HEK293 (cell line): ENCODE measurements around the gene FARSA.

Experiments
- GLIS1 ChIP-seq: fragments of 450-650 bp; formaldehyde crosslinking; IDR thresholded peaks from 2 replicates; pipeline ENCODE4 v1.5.1; 2016; ENCODE audit warnings: missing biosample characterization, missing genetic modification characterization
- KLF7 ChIP-seq: fragments of 450-650 bp; formaldehyde crosslinking; IDR thresholded peaks from 2 replicates; pipeline ENCODE4 v1.5.1; 2016; ENCODE audit warnings: missing biosample characterization, missing genetic modification characterization, borderline replicate concordance
- REPIN1 ChIP-seq: fragments of 450-650 bp; formaldehyde crosslinking; IDR thresholded peaks from 2 replicates; pipeline ENCODE4 v1.5.1; 2017; ENCODE audit warnings: missing biosample characterization, missing genetic modification characterization, low read depth
- SCRT1 ChIP-seq: fragments of 450-650 bp; formaldehyde crosslinking; IDR thresholded peaks from 2 replicates; pipeline ENCODE4 v1.5.1; 2016; ENCODE audit warnings: missing biosample characterization, missing genetic modification characterization, borderline replicate concordance
- SETDB1 ChIP-seq: IDR thresholded peaks from one replicate; pipeline ENCODE4 v1.6.1; 2017; ENCODE audit warnings: mild to moderate bottlenecking, low read length, moderate library complexity, mixed read lengths; ENCODE audit not compliant: insufficient read length
- SP3 ChIP-seq: fragments of 450-650 bp; formaldehyde crosslinking; IDR thresholded peaks from 2 replicates; pipeline ENCODE4 v1.5.1; 2016; ENCODE audit warnings: missing biosample characterization, missing genetic modification characterization
- ZBTB11 ChIP-seq: fragments of 450-650 bp; formaldehyde crosslinking; conservative IDR thresholded peaks from 2 replicates; pipeline ENCODE4 v1.5.1; 2016; ENCODE audit warnings: low read depth, missing biosample characterization, missing genetic modification characterization
- ZBTB49 ChIP-seq: fragments of 450-650 bp; formaldehyde crosslinking; IDR thresholded peaks from 2 replicates; pipeline ENCODE4 v1.5.1; 2016; ENCODE audit warnings: missing biosample characterization, missing genetic modification characterization, low read depth
- ZFP41 ChIP-seq: fragments of 450-650 bp; formaldehyde crosslinking; IDR thresholded peaks from 2 replicates; pipeline ENCODE4 v1.5.1; 2016; ENCODE audit warnings: missing biosample characterization, missing genetic modification characterization, borderline replicate concordance
- ZNF138 ChIP-seq: fragments of 450-650 bp; formaldehyde crosslinking; IDR thresholded peaks from 2 replicates; pipeline ENCODE4 v1.5.1; 2016; ENCODE audit warnings: missing biosample characterization, missing genetic modification characterization, borderline replicate concordance
- ZNF2 ChIP-seq: fragments of 450-650 bp; formaldehyde crosslinking; IDR thresholded peaks from 2 replicates; pipeline ENCODE4 v1.5.1; 2016; ENCODE audit warnings: missing biosample characterization, missing genetic modification characterization
- ZNF214 ChIP-seq: fragments of 450-650 bp; formaldehyde crosslinking; IDR thresholded peaks from 2 replicates; pipeline ENCODE4 v1.5.1; 2017; ENCODE audit warnings: missing biosample characterization, mild to moderate bottlenecking, missing genetic modification characterization, borderline replicate concordance
- ZNF23 ChIP-seq: fragments of 450-650 bp; formaldehyde crosslinking; IDR thresholded peaks from 2 replicates; pipeline ENCODE4 v1.5.1; 2016; ENCODE audit warnings: missing biosample characterization, missing genetic modification characterization, borderline replicate concordance
- ZNF26 ChIP-seq: fragments of 450-650 bp; formaldehyde crosslinking; IDR thresholded peaks from 2 replicates; pipeline ENCODE4 v1.5.1; 2016; ENCODE audit warnings: missing biosample characterization, missing genetic modification characterization
- ZNF324 ChIP-seq: fragments of 450-650 bp; formaldehyde crosslinking; IDR thresholded peaks from 2 replicates; pipeline ENCODE4 v1.5.1; 2016; ENCODE audit warnings: missing biosample characterization, missing genetic modification characterization
- ZNF398 ChIP-seq: fragments of 450-650 bp; formaldehyde crosslinking; IDR thresholded peaks from 2 replicates; pipeline ENCODE4 v1.5.1; 2017; ENCODE audit warnings: missing biosample characterization, missing genetic modification characterization
- ZNF404 ChIP-seq: fragments of 450-650 bp; formaldehyde crosslinking; IDR thresholded peaks from 2 replicates; pipeline ENCODE4 v1.5.1; 2017; ENCODE audit warnings: missing biosample characterization, missing genetic modification characterization
- ZNF426 ChIP-seq: fragments of 450-650 bp; formaldehyde crosslinking; IDR thresholded peaks from 2 replicates; pipeline ENCODE4 v1.5.1; 2017; ENCODE audit warnings: missing biosample characterization, missing genetic modification characterization, mild to moderate bottlenecking, inconsistent platforms, moderate library complexity
- ZNF560 ChIP-seq: fragments of 450-650 bp; formaldehyde crosslinking; IDR thresholded peaks from 2 replicates; pipeline ENCODE4 v1.5.1; 2017; ENCODE audit warnings: missing biosample characterization, missing genetic modification characterization, borderline replicate concordance
- ZNF571 ChIP-seq: fragments of 450-650 bp; formaldehyde crosslinking; IDR thresholded peaks from 2 replicates; pipeline ENCODE4 v1.5.0; 2017; ENCODE audit warnings: missing biosample characterization, missing genetic modification characterization
- ZNF580 ChIP-seq: fragments of 450-650 bp; formaldehyde crosslinking; IDR thresholded peaks from 2 replicates; pipeline ENCODE4 v1.5.1; 2016; ENCODE audit warnings: missing biosample characterization, missing genetic modification characterization
- ZNF585B ChIP-seq: fragments of 450-650 bp; formaldehyde crosslinking; IDR thresholded peaks from 2 replicates; pipeline ENCODE4 v1.5.1; 2016; ENCODE audit warnings: missing biosample characterization, missing genetic modification characterization
- ZNF610 ChIP-seq: fragments of 450-650 bp; formaldehyde crosslinking; IDR thresholded peaks from 2 replicates; pipeline ENCODE4 v1.5.1; 2016; ENCODE audit warnings: missing biosample characterization, missing genetic modification characterization, borderline replicate concordance
- ZNF629 ChIP-seq: fragments of 450-650 bp; formaldehyde crosslinking; IDR thresholded peaks from 2 replicates; pipeline ENCODE4 v1.5.1; 2017; ENCODE audit warnings: missing biosample characterization, missing genetic modification characterization
- ZNF664 ChIP-seq: fragments of 450-650 bp; formaldehyde crosslinking; IDR thresholded peaks from 2 replicates; pipeline ENCODE4 v1.5.1; 2016; ENCODE audit warnings: missing biosample characterization, missing genetic modification characterization
- ZNF677 ChIP-seq: fragments of 450-650 bp; IDR thresholded peaks from 2 replicates; pipeline ENCODE4 v1.5.0; 2018; ENCODE audit warnings: missing biosample characterization, mild to moderate bottlenecking, missing genetic modification characterization, moderate library complexity
- ZNF692 ChIP-seq: fragments of 450-650 bp; formaldehyde crosslinking; IDR thresholded peaks from 2 replicates; pipeline ENCODE4 v1.5.1; 2016; ENCODE audit warnings: missing biosample characterization, missing genetic modification characterization
- ZNF747 ChIP-seq: fragments of 450-650 bp; formaldehyde crosslinking; IDR thresholded peaks from 2 replicates; pipeline ENCODE4 v1.5.1; 2016; ENCODE audit warnings: missing biosample characterization, missing genetic modification characterization
- ZNF768 ChIP-seq: fragments of 450-650 bp; formaldehyde crosslinking; IDR thresholded peaks from 2 replicates; pipeline ENCODE4 v1.5.1; 2018; ENCODE audit warnings: missing biosample characterization, mild to moderate bottlenecking, missing genetic modification characterization

Gene FARSA

GRCh38 chr19:12933287-12934072 is at the start of gene FARSA (continued):
- no peak for TF ChIP-seq ZNF398 (tag by site-specific recombination)
- TF ChIP-seq ZNF26, result no peak
- TF ChIP-seq ZNF404, result no peak
- TF ChIP-seq ZNF138 (tag by site-specific recombination), result no peak
- TF ChIP-seq SCRT1 (tag by site-specific recombination), result no peak
- 0 out of 2 replicates have a peak, but pooled peaks have one; percentile 7 for TF ChIP-seq ZNF768
- no peak for TF ChIP-seq ZNF571 (tag by site-specific recombination)
- TF ChIP-seq ZNF324, result peak; percentile 70; the same call in 1 of the 2 replicates
- no peak for TF ChIP-seq ZNF214 (tag by site-specific recombination)
- TF ChIP-seq ZNF747 (tag by site-specific recombination), result no peak
- no peak for TF ChIP-seq ZNF580 (tag by site-specific recombination)
- TF ChIP-seq ZNF585B (tag by site-specific recombination), result no peak
- no peak for TF ChIP-seq ZBTB49
- no peak for TF ChIP-seq ZNF610 (tag by site-specific recombination)
- TF ChIP-seq ZNF692 (tag by site-specific recombination), result peak; percentile 48; the same call in 1 of the 2 replicates
- TF ChIP-seq KLF7 (tag by site-specific recombination), result no peak
- TF ChIP-seq ZNF560 (tag by site-specific recombination), result no peak
- TF ChIP-seq ZFP41 (tag by site-specific recombination), result no peak
- no peak for TF ChIP-seq ZNF677 (tag by site-specific recombination)
- no peak for TF ChIP-seq ZNF664 (tag by site-specific recombination)
- TF ChIP-seq ZNF23, result no peak
- peak; percentile 90; the same call in 1 of the 2 replicates for TF ChIP-seq ZNF2 (tag by site-specific recombination)
- TF ChIP-seq ZNF426 (tag by site-specific recombination), result no peak
- no peak for TF ChIP-seq SETDB1
- TF ChIP-seq ZBTB11, result peak; percentile 92
- TF ChIP-seq SP3 (tag by site-specific recombination), result peak; percentile 73
- peak; percentile 46 for TF ChIP-seq ZNF629
- no peak for TF ChIP-seq REPIN1
- no peak for TF ChIP-seq GLIS1 (tag by site-specific recombination)
